Measurements from ENCODE around the gene PRUNE2. TPM values are rescaled to one million over a fixed set of nuclear protein-coding genes. Genes with fewer than 3 reads are reported as not detected.

PRUNE2 gene
- total RNA-seq, 1 donor from 2014 or later: 0.63 TPM

GRCh38 chr9:76634356-76635054, 271.4 kb downstream of the PRUNE2 start:
- TF ChIP-seq CTCF (conservative IDR thresholded peaks at IDR 0.05; ENCODE audit: low read depth, low read length): no peak
- no peak overlapping the region for H3K4me3 ChIP-seq (ENCODE audit: low read depth, low read length)
- DNase-seq (ENCODE audit: low read depth): peak; percentile 20

GRCh38 chr9:76630916-76631315, 275.0 kb downstream of the PRUNE2 start:
- no peak for DNase-seq (ENCODE audit: low read depth)
- no peak overlapping the region for H3K4me3 ChIP-seq (ENCODE audit: low read depth, low read length)
- TF ChIP-seq CTCF (conservative IDR thresholded peaks at IDR 0.05; ENCODE audit: low read depth, low read length): no peak

GRCh38 chr9:76629205-76629990, 276.5 kb downstream of the PRUNE2 start:
- no peak overlapping the region for H3K4me3 ChIP-seq (ENCODE audit: low read depth, low read length)
- no peak for DNase-seq (ENCODE audit: low read depth)
- no peak for TF ChIP-seq CTCF (conservative IDR thresholded peaks at IDR 0.05; ENCODE audit: low read depth, low read length)

- no peak for DNase-seq (ENCODE audit: low read depth)
- H3K4me3 ChIP-seq (ENCODE audit: low read depth, low read length): no peak overlapping the region
- TF ChIP-seq CTCF (conservative IDR thresholded peaks at IDR 0.05; ENCODE audit: low read depth, low read length): no peak
These were observed 277.8 kb downstream of the PRUNE2 start for GRCh38 chr9:76628155-76628554.

- no peak for TF ChIP-seq CTCF (conservative IDR thresholded peaks at IDR 0.05; ENCODE audit: low read depth, low read length)
- no peak overlapping the region for H3K4me3 ChIP-seq (ENCODE audit: low read depth, low read length)
- DNase-seq (ENCODE audit: low read depth): no peak
These were observed 278.9 kb downstream of the PRUNE2 start for GRCh38 chr9:76626980-76627379.

GRCh38 chr9:76626141-76626540, 279.8 kb downstream of the PRUNE2 start:
- no peak for TF ChIP-seq CTCF (conservative IDR thresholded peaks at IDR 0.05; ENCODE audit: low read depth, low read length)
- H3K4me3 ChIP-seq (ENCODE audit: low read depth, low read length): no peak overlapping the region

More at GRCh38 chr9:76626141-76626540, 279.8 kb downstream of the PRUNE2 start:
- DNase-seq (ENCODE audit: low read depth): no peak

All from epithelial cell of proximal tubule (primary cell).